Gastroesophageal sphincter (tissue), 4 donors: Measurements from ENCODE around the gene SLC25A21. TPM values are rescaled to one million over a fixed set of nuclear protein-coding genes. Genes with fewer than 3 reads are reported as not detected.
"Not testable (repeated sequence)": the region's sequence is repeated elsewhere in the genome, so short reads cannot be mapped to it uniquely, and the experiment has no call there.

Experiments used
- ATAC-seq: fragments of 150-250 bp; one replicate; pipeline ENCODE4 v1.9.1; 2016; ENCODE audit warnings: mild to moderate bottlenecking, moderate library complexity
- H3K27ac ChIP-seq, 4 donors: fragments of 200-600 bp; sonication (generic) in 3 of 4; 1 replicate in 3 of 4; 2 replicates in 1 of 4; pipeline ENCODE4 v1.5.1; 2016 to 2019
- H3K27me3 ChIP-seq: fragments of 200-600 bp; sonication (generic); one replicate; pipeline ENCODE4 v1.5.1; 2019
- H3K36me3 ChIP-seq, 2 donors: fragments of 200-600 bp; sonication (generic); one replicate each; pipeline ENCODE4 v1.5.1; 2019; ENCODE audit warnings: control low read depth in 1 of 2
- H3K4me1 ChIP-seq, 3 donors: fragments of 200-600 bp; sonication (generic); 1 replicate in 2 of 3; 2 replicates in 1 of 3; pipeline ENCODE4 v1.5.1; 2016 to 2019; ENCODE audit warnings: control low read depth in 2 of 3
- H3K4me3 ChIP-seq, 2 donors: fragments of 200-600 bp; sonication (generic); one replicate each; pipeline ENCODE4 v1.5.1; 2019; ENCODE audit warnings: mild to moderate bottlenecking in 1 of 2, moderate library complexity in 1 of 2
- H3K9me3 ChIP-seq, 3 donors: fragments of 200-600 bp; sonication (generic); one replicate each; pipeline ENCODE4 v1.5.1; 2017 to 2019; ENCODE audit warnings: control low read depth in 2 of 3
- EP300 ChIP-seq: sonication (generic); formaldehyde crosslinking; IDR thresholded peaks from one replicate; pipeline ENCODE4 v1.6.1; 2017; ENCODE audit warnings: antibody characterized with exemption, mild to moderate bottlenecking
- POLR2A ChIP-seq, 2 donors: fragments of 450-650 bp; IDR thresholded peaks; one replicate each; pipeline ENCODE4 v1.6.1; 2017; ENCODE audit warnings: antibody characterized with exemption in 2 of 2, mild to moderate bottlenecking in 2 of 2, moderate library complexity in 1 of 2
- POLR2AphosphoS5 ChIP-seq: sonication (generic); formaldehyde crosslinking; IDR thresholded peaks from one replicate; pipeline ENCODE4 v1.6.1; 2017; ENCODE audit warnings: antibody characterized with exemption
- WGBS, 2 donors: methylation state at CpG; one replicate each; pipeline ENCODE4 v1.1.5; 2018; ENCODE audit warnings: low coverage in 1 of 2; 5-methylcytosine and 5-hydroxymethylcytosine counted together
- total RNA-seq, 4 donors: library from RNA; depleted of rRNA; stranded (reverse); fragments of >200 nt; gene quantifications; one replicate each; pipeline ENCODE4 v1.1.0, GENCODE V29; 2016
- TF ChIP-seq, protein P1 (sequence below), 4 experiments: fragments of 200-600 bp in 2 of 4; fragments of 450-650 bp in 2 of 4; sonication (generic) in 1 of 4; IDR thresholded peaks; one replicate each; pipeline ENCODE4 v1.5.1; 2017 to 2019; ENCODE audit warnings: antibody characterized with exemption in 4 of 4, mild to moderate bottlenecking in 2 of 4, moderate library complexity in 2 of 4

The SLC25A21 gene
- total RNA-seq, 4 donors from 2014 or later, result 0.40 to 1.5 (median 1.3) TPM

DNA sequence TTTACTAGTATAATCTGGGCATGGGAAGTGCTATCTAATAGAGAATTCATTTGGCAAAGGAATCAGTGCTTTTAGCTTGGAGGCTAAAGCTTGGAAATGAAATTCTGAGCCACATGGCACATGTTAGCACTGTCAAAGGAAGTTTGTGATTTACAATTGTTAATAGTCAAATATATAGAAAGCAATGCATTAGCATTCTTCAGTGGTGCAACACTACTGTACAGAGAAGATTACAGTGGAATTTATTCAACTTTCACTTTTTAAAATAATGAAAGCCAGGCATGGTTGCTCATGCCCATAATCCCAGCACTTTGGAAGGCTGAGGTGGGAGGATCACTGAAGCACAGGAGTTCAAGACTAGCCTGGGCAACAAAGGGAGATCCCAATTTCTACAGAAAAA is 464.8 kb downstream of the SLC25A21 start:
- H3K4me1 ChIP-seq, result no peaks in the 10 kb centered on the region
- H3K27ac ChIP-seq, result no peak overlapping the region
- no peaks in the 10 kb centered on the region for H3K27me3 ChIP-seq
- H3K9me3 ChIP-seq, result no peaks in the 10 kb centered on the region
- TF ChIP-seq, protein P1, sequence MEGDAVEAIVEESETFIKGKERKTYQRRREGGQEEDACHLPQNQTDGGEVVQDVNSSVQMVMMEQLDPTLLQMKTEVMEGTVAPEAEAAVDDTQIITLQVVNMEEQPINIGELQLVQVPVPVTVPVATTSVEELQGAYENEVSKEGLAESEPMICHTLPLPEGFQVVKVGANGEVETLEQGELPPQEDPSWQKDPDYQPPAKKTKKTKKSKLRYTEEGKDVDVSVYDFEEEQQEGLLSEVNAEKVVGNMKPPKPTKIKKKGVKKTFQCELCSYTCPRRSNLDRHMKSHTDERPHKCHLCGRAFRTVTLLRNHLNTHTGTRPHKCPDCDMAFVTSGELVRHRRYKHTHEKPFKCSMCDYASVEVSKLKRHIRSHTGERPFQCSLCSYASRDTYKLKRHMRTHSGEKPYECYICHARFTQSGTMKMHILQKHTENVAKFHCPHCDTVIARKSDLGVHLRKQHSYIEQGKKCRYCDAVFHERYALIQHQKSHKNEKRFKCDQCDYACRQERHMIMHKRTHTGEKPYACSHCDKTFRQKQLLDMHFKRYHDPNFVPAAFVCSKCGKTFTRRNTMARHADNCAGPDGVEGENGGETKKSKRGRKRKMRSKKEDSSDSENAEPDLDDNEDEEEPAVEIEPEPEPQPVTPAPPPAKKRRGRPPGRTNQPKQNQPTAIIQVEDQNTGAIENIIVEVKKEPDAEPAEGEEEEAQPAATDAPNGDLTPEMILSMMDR (IDR thresholded peaks at IDR 0.05), result no peak
- TF ChIP-seq EP300 (no peak), POLR2A (IDR thresholded peaks at IDR 0.05) (no peak), POLR2AphosphoS5 (no peak)
- no peaks in the 10 kb centered on the region for H3K36me3 ChIP-seq
- ATAC-seq, result no peak
- no peak overlapping the region for H3K4me3 ChIP-seq

- no peaks in the 10 kb centered on the region for H3K4me1 ChIP-seq
These were observed 469.9 kb downstream of the SLC25A21 start for GRCh38 chr14:36702474-36702873.

DNA sequence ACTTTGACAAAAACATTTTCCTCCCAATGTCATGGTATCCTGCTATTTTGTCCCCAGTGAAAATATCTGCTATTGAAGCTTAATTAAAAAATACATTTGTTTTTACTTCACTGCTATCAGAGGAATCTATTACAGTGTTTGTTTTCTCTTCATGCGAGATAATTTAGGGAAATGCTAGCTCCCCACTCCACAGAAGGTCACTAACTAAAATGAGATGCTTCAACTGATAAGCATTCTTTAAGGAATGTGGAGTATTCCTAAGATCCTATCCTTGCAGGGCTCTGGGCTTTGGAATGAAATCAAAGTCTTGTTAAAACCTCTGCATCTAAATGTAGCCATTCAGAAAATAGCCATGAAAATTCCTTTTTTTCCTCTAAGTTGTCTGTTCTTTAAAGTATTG is 471.3 kb downstream of the SLC25A21 start:
- Histone ChIP-seq H3K27ac (no peak overlapping the region), H3K9me3 (no peaks in the 10 kb centered on the region), H3K4me3 (no peak overlapping the region), H3K4me1 (no peaks in the 10 kb centered on the region), H3K27me3 (no peaks in the 10 kb centered on the region), H3K36me3 (no peaks in the 10 kb centered on the region)
- TF ChIP-seq EP300 (no peak), POLR2A (IDR thresholded peaks at IDR 0.05) (no peak), POLR2AphosphoS5 (no peak)
- TF ChIP-seq, protein P1 (IDR thresholded peaks at IDR 0.05), result no peak
- 11 to 38% methylated on average over 1 of the region's 1 CpG for WGBS, 2 donors
- ATAC-seq, result no peak

More at GRCh38 chr14:36702474-36702873, 469.9 kb downstream of the SLC25A21 start:
- 59 to 71% methylated on average over 1 to 2 of the region's 2 CpGs for WGBS, 2 donors
- TF ChIP-seq EP300 (no peak), POLR2AphosphoS5 (no peak), POLR2A (IDR thresholded peaks at IDR 0.05) (no peak)
- TF ChIP-seq, protein P1 (IDR thresholded peaks at IDR 0.05), result no peak
- H3K27me3 ChIP-seq, result no peaks in the 10 kb centered on the region
- no peaks in the 10 kb centered on the region for H3K36me3 ChIP-seq
- H3K4me3 ChIP-seq, result no peak overlapping the region
- H3K9me3 ChIP-seq, result no peaks in the 10 kb centered on the region
- no peak overlapping the region for H3K27ac ChIP-seq
- ATAC-seq, result no peak

DNA sequence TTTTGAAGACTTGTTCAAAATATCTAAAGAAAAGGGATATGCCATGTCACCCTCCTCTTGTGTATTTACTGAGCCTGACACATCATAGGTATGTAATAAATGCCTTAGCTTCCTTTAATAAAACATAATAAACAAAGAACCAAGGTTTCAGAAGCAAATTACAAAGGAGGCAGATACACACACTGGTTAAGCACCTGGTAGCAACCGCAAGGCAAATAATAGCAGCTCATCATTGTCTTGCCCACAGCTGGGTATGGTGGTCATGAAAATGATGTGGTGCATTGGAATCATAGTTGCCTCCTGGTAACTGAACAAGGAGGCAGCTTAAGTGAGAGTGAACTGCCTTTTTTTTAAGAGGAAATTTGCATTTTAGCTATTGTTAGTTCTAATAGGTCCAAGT is 471.8 kb downstream of the SLC25A21 start:
- TF ChIP-seq POLR2AphosphoS5 (no peak), POLR2A (IDR thresholded peaks at IDR 0.05) (no peak), EP300 (no peak)
- Histone ChIP-seq H3K36me3 (no peaks in the 10 kb centered on the region), H3K27me3 (no peaks in the 10 kb centered on the region), H3K4me1 (no peaks in the 10 kb centered on the region), H3K9me3 (peaks cover 0 to 2% (median 0%) of the 10 kb centered on the region in 3 donors), H3K27ac (no peak overlapping the region), H3K4me3 (no peak overlapping the region)
- ATAC-seq, result no peak
- 89% methylated on average over 1 of the region's 1 CpG for WGBS, 2 donors

GRCh38 chr14:36699420-36699819 is 473.0 kb downstream of the SLC25A21 start:
- H3K27ac ChIP-seq, H3K4me1 ChIP-seq, H3K36me3 ChIP-seq, H3K4me3 ChIP-seq, H3K27me3 ChIP-seq, ATAC-seq: not testable (repeated sequence)
- WGBS, 2 donors, result 87% methylated on average over 3 of the region's 7 CpGs; no CpG with 5 or more reads in 1 of the 2 donors
- peaks cover 0 to 13% (median 0%) of the 10 kb centered on the region in 3 donors for H3K9me3 ChIP-seq

DNA sequence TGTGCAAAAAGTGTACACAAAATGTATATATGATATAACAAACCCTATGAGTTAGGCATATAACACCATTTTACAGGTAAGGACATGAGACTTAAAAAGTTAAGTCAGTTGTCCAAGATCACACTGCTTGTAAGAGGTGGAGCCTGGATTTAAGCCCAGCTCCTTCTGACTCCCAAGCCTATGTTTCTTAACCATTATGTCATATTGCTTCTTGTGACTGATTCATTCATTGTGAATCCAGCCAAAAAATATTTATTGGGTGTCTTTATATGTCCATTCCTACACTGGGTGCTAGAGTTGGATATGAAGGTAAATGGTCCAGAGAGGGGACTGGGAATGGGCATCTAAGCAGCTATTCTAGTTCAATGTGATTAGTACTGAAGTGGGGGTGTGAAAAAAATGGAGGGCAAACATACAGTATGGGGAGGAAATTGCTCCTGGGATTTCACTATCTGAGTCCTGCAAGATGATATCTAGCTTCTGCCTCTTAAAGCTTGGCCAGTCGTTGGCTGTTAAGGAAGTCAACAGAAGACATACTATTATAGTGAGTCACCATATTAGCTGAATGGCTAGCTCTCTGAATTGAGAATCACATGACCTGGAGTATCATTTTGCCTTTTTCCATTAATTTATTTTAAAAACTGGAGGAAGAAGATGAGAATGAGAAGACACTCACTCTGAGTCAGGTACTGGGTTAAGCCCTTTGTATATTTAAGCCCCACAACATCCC is 481.9 kb downstream of the SLC25A21 start:
- no peak for ATAC-seq
- Histone ChIP-seq H3K9me3 (peaks cover 0 to 11% (median 0%) of the 10 kb centered on the region in 3 donors), H3K27me3 (no peaks in the 10 kb centered on the region), H3K4me1 (no peaks in the 10 kb centered on the region), H3K27ac (no peak overlapping the region), H3K4me3 (no peak overlapping the region), H3K36me3 (no peaks in the 10 kb centered on the region)
- TF ChIP-seq POLR2A (IDR thresholded peaks at IDR 0.05) (no peak), EP300 (no peak), POLR2AphosphoS5 (no peak)
- TF ChIP-seq, protein P1 (IDR thresholded peaks at IDR 0.05), result no peak
- 43 to 100% methylated on average over 1 of the region's 1 CpG for WGBS, 2 donors
